ENCODE data around the gene WNT9A.

The WNT9A gene

GRCh38 chr1:227895828-227896685 lies 51.7 kb downstream of the WNT9A start:
- H3K36me3 Mint-ChIP-seq = no peaks in the 10 kb centered on the region
- H3K4me1 Mint-ChIP-seq (ENCODE audit: low read depth) = peaks cover 10% of the 10 kb centered on the region
- H3K27me3 Mint-ChIP-seq = no peaks in the 10 kb centered on the region
- no peak overlapping the region for H3K27ac Mint-ChIP-seq
- H3K4me3 Mint-ChIP-seq = no peak overlapping the region
- H3K9me3 Mint-ChIP-seq (ENCODE audit: low read depth) = no peaks in the 10 kb centered on the region

DNA sequence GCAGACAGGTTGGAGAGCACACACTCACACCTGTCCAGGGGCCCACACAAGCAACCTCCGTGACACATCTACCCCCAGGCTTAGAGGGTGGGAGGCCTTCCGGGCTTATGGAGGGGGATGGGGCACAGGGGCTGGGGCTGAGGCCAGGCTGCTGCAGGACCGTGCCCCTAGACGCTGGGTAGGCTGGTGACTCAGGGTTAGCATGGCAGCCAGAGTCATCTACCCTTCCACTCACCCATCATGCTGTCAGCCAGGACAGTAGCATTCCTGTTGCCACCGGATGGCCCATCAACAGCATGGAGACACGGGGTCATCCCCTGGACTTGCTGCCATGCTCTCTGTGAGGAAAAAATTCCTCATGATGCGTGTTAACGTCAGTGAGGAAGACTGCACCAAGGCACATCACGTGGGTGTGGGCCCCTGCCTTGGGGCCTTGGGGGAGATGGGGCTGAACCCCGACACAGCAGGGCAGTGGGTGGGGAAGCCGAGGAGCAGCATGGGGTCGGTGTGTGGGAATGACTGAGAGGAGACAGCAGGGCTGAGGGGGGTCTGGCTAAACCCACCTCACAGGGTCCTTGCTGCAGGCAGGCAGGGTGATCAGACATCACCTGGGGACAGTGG lies 52.8 kb downstream of the WNT9A start:
- Mint-ChIP-seq H3K36me3 (no peaks in the 10 kb centered on the region), H3K4me3 (no peak overlapping the region), H3K4me1 (ENCODE audit: low read depth) (peaks cover 10% of the 10 kb centered on the region), H3K27ac (no peak overlapping the region), H3K27me3 (no peaks in the 10 kb centered on the region), H3K9me3 (ENCODE audit: low read depth) (no peaks in the 10 kb centered on the region)

- Mint-ChIP-seq H3K27ac (no peak overlapping the region), H3K4me1 (ENCODE audit: low read depth) (peaks cover 7% of the 10 kb centered on the region), H3K36me3 (no peaks in the 10 kb centered on the region), H3K27me3 (no peaks in the 10 kb centered on the region), H3K4me3 (no peak overlapping the region), H3K9me3 (ENCODE audit: low read depth) (no peaks in the 10 kb centered on the region)
Observed at GRCh38 chr1:227893949-227894721, 53.6 kb downstream of the WNT9A start.

DNA sequence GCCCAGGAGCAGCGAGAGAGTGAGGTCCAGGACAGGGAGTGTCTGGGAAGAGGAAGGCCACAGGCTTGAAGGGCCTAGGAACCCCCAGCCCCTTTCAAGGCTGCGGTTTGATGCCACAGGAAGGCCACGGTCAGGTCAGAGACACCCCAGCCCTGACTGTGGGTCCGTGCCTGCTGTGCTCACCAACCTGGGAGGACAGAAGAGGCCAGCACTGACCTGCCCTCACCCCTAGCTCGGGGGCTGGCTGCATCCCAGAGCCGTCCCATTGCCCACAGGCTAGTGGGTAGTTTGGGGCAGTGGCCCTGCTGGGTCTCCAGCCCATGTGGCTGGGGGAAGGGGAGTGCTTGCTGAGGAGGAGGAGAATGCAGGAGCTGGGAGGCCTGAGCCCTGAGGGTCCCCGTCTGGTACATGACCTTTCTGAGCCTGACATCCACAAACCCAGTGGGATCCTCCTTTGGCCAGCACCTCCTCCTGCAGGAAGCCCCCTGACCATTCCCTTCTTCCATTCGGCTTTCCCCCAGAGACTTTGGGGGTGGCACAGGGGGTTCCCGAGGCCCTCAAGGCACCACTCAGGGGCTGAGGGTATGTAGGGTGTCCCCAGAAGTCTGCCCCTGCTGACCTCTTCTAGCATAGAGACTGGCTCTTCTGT lies 54.3 kb downstream of the WNT9A start:
- no peaks in the 10 kb centered on the region for H3K27me3 Mint-ChIP-seq

GRCh38 chr1:227892489-227893299 lies 55.0 kb downstream of the WNT9A start:
- H3K27ac Mint-ChIP-seq = no peak overlapping the region
- H3K36me3 Mint-ChIP-seq = no peaks in the 10 kb centered on the region
- H3K4me3 Mint-ChIP-seq = no peak overlapping the region
- peaks cover 7% of the 10 kb centered on the region for H3K4me1 Mint-ChIP-seq (ENCODE audit: low read depth)
- no peaks in the 10 kb centered on the region for H3K27me3 Mint-ChIP-seq
- no peaks in the 10 kb centered on the region for H3K9me3 Mint-ChIP-seq (ENCODE audit: low read depth)

More for the DNA sequence above, 54.3 kb downstream of the WNT9A start:
- no peaks in the 10 kb centered on the region for H3K36me3 Mint-ChIP-seq
- no peak overlapping the region for H3K27ac Mint-ChIP-seq
- H3K4me3 Mint-ChIP-seq = no peak overlapping the region
- no peaks in the 10 kb centered on the region for H3K9me3 Mint-ChIP-seq (ENCODE audit: low read depth)
- H3K4me1 Mint-ChIP-seq (ENCODE audit: low read depth) = peaks cover 7% of the 10 kb centered on the region

GRCh38 chr1:227891955-227892488 lies 55.7 kb downstream of the WNT9A start:
- Mint-ChIP-seq H3K36me3 (no peaks in the 10 kb centered on the region), H3K27ac (no peak overlapping the region), H3K9me3 (ENCODE audit: low read depth) (no peaks in the 10 kb centered on the region), H3K27me3 (no peaks in the 10 kb centered on the region), H3K4me1 (ENCODE audit: low read depth) (peaks cover 5% of the 10 kb centered on the region), H3K4me3 (no peak overlapping the region)

DNA sequence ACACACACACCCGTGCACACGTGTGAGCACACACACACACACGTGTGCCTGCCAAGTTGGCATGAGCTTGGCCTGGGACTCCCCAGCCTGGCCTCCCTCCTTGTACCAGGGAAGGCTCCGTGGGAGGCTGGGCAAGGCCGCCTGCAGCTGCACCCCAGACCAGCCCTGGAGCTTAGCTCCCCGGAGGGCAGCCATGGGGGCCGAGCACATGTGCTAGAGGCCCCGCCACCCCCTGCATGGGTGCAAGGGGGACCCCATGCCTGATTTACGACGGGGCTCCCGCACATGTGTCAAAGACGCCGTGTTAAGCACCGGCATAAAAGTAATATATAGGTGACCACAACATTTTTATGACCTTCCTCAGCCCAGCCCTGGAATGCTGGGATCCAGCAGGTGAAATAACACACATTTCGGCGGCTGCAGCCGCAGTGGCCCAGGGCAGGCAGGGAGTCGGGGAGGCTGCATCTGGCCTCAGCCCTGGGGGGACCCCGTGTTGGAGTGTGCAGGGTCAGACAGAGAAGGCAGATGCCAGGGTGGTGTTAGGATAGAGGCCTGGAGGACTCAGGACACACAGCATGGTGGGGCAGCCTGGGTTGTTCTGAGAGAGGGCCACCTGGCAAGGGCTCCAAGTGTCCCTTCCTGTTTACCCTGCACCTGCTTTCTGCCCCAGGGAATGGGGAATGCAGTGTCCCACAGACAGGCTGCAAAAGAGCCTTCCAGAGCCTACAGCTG lies 56.3 kb downstream of the WNT9A start:
- Mint-ChIP-seq H3K4me1 (ENCODE audit: low read depth) (peaks cover 5% of the 10 kb centered on the region), H3K4me3 (no peak overlapping the region), H3K27me3 (no peaks in the 10 kb centered on the region), H3K9me3 (ENCODE audit: low read depth) (no peaks in the 10 kb centered on the region), H3K27ac (no peak overlapping the region), H3K36me3 (no peaks in the 10 kb centered on the region)

DNA sequence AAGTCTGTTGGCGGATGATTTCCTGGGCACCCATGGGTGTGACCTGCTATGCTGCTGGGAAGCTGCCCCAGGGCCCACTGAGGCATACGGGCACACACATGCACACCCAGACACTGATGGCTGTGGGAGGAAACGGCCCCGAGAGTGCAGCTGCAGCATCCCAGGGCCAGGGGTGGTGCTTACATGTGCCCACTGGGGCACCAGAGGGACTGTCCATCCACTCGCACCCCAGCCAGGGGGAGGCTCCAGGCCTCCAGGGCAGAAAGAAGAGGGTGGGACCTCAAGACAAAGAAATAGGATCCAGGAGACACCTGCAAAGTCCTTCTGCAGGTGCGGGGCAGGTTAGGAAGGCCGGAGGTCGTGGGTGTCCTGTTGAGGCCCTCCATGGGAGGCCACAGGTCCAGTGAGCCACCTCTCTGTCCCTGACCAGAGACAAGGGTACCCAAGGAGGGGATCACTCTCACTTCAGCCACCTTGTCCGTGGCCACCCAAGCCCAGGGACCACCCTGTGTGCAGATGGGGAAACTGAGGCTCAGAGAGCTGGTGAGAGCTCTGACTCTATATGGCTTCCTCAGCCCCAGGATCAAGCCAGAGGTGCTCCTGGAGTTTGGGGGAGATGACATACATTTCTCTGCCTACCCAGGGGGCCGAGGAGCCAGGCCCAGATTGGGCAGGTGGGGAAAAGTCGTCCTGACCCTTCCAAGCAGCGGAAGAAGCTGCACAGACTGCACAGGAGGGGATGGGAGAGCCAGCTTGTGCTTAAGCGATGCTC lies 57.1 kb downstream of the WNT9A start:
- Mint-ChIP-seq H3K4me3 (no peak overlapping the region), H3K27me3 (no peaks in the 10 kb centered on the region), H3K36me3 (no peaks in the 10 kb centered on the region), H3K4me1 (ENCODE audit: low read depth) (peaks cover 8% of the 10 kb centered on the region), H3K9me3 (ENCODE audit: low read depth) (no peaks in the 10 kb centered on the region), H3K27ac (no peak overlapping the region)

DNA sequence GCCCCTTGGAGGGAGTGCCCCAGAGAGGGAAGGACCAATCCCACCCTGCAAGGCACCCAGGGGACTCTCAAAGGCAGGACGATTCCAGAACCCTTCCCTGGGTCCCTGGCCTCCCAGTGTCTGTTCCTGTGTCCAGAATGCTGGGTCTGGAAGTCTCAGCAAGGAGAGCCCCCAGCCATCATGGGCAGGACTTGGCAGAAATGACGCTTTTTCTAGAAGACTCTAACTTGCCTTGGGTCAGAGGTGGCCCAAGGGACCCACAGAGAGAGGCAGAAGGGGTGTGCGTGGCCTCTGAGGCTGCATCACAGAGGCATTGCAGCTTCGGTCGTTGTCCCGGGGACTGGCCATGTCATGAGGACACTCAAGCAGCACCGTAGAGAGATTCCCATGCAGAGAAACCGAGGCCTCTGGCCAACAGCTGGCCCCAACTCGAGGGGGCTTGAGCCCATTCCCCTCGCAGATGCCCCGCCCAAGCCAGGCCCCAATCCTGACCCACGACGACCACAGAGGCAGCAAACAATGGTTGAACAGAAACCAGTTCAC lies 57.8 kb downstream of the WNT9A start:
- H3K4me1 Mint-ChIP-seq (ENCODE audit: low read depth) = peaks cover 14% of the 10 kb centered on the region

DNA sequence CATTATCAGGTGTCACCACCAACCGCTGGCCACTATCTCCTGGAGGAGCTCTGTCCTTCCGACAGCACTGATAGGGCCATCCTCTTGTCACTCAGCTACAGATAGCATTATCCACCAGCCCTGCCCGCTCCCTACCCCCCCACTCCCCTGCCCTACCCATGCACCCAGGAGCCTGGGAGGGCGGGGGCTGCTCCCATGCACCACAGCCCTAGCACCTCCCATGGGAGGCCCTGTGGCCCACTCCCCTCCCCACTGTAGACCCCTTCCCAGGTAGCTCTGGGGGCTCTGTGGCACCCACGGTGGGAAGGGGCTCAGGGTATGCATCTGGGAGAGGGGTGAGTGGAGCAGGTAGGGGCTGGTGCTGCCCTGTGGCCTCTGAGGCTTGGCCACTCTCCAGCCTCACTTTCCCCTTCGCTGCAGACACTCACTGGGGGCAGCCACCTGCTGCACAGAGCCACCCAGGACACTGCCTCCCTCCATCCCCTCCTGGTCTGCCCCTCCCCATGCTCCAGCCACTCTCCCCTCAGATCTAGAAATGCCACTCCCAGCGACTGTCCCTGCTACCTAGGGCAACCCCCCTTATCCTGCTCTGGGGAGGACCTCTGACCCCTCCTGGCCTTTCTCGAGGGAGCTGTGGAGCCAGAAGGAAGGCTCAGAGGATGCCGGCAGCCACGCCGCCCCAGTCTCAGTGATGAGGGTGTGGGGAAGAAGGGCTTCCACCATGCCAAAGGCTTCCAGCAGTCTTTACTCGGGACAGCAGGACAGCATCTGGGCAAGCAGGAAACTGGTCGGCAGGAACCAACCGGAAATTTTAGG lies 58.5 kb downstream of the WNT9A start:
- H3K27me3 Mint-ChIP-seq = no peaks in the 10 kb centered on the region
- no peak overlapping the region for H3K27ac Mint-ChIP-seq

More for the DNA sequence above, 57.8 kb downstream of the WNT9A start:
- Mint-ChIP-seq H3K9me3 (ENCODE audit: low read depth) (no peaks in the 10 kb centered on the region), H3K36me3 (no peaks in the 10 kb centered on the region), H3K27ac (no peak overlapping the region), H3K27me3 (no peaks in the 10 kb centered on the region), H3K4me3 (no peak overlapping the region)

GRCh38 chr1:227888404-227889046 lies 59.2 kb downstream of the WNT9A start:
- Mint-ChIP-seq H3K36me3 (no peaks in the 10 kb centered on the region), H3K4me1 (ENCODE audit: low read depth) (peaks cover 19% of the 10 kb centered on the region), H3K4me3 (no peak overlapping the region), H3K27ac (no peak overlapping the region), H3K9me3 (ENCODE audit: low read depth) (no peaks in the 10 kb centered on the region), H3K27me3 (no peaks in the 10 kb centered on the region)

More for the DNA sequence above, 58.5 kb downstream of the WNT9A start:
- Mint-ChIP-seq H3K9me3 (ENCODE audit: low read depth) (no peaks in the 10 kb centered on the region), H3K4me1 (ENCODE audit: low read depth) (peaks cover 19% of the 10 kb centered on the region), H3K4me3 (no peak overlapping the region), H3K36me3 (no peaks in the 10 kb centered on the region)

Measured in activated naive CD8-positive, alpha-beta T cell (primary cell).